Fibroblast of mammary gland (primary cell): ENCODE data around the gene PRKX.
"Not testable (repeated sequence)": the region's sequence is repeated elsewhere in the genome, so short reads cannot be mapped to it uniquely, and the experiment has no call there.

Experiments used
- DNase-seq: peaks from one replicate; pipeline ENCODE4 v3.0.0-alpha.2; 2010; ENCODE audit warnings: low read depth
- H3K4me3 ChIP-seq: 2 replicates; pipeline ENCODE4 v1.5.1; 2011; ENCODE audit warnings: low read depth, mild to moderate bottlenecking, low read length, moderate library complexity; ENCODE audit not compliant: control insufficient read depth
- TF ChIP-seq, protein P1 (sequence below): conservative IDR thresholded peaks from 2 replicates; pipeline ENCODE4 v1.5.1; 2011; ENCODE audit warnings: low read depth, low read length, inconsistent platforms; ENCODE audit not compliant: control insufficient read depth, insufficient read depth

PRKX gene

DNA sequence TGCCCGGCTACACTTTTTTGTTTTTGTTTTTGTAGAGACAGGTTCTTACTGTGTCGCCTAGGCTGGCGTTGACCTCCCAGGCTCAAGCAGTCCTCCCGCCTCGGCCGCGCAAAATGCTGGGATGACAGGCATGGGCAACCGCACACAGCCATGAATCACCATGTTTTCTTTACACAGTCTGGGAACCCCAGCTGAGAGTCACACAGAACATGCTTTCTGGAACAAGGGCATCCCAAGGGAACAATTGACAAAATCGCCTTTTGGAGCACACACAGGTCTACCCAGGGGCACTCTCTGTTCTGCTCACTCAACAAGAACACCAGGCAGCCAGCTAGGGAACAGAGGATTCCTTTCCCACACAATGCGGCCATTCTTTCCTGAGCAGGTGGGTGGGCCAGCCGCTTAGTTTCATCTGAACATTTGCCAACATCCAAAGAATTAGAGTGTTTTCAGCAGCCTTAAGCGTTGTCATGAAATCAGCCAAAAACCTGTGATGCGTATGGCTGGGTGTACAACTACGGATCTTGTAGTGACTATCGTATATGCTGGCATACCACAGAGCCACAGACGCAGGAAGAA, 15.7 kb downstream of the PRKX start:
- DNase-seq = peak; percentile 83
- H3K4me3 ChIP-seq = no peak overlapping the region
- TF ChIP-seq, protein P1, sequence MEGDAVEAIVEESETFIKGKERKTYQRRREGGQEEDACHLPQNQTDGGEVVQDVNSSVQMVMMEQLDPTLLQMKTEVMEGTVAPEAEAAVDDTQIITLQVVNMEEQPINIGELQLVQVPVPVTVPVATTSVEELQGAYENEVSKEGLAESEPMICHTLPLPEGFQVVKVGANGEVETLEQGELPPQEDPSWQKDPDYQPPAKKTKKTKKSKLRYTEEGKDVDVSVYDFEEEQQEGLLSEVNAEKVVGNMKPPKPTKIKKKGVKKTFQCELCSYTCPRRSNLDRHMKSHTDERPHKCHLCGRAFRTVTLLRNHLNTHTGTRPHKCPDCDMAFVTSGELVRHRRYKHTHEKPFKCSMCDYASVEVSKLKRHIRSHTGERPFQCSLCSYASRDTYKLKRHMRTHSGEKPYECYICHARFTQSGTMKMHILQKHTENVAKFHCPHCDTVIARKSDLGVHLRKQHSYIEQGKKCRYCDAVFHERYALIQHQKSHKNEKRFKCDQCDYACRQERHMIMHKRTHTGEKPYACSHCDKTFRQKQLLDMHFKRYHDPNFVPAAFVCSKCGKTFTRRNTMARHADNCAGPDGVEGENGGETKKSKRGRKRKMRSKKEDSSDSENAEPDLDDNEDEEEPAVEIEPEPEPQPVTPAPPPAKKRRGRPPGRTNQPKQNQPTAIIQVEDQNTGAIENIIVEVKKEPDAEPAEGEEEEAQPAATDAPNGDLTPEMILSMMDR = no peak

DNA sequence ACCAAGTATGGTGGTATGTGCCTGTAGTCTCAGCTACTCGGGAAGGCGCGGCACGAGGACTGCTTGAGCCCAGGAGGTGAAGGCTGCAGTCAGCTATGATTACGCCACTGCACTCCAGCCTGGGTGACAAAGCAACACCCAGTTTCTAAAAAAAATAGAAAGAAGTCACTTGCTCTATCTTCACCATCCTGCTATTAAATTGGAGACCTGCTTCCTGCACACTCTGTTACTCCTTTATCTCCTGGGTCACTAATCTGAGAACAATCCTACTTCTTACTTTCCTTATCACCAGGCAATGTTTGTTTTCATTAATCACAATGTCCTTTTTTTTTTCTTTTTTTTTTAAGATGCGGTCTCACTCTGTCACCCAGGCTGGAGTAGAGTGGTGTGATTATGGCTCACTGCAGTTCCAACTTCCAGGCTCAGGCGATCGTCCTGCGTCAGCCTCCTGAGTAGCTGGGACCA, 16.2 kb downstream of the PRKX start:
- TF ChIP-seq, protein P1 = no peak
- DNase-seq = no peak
- H3K4me3 ChIP-seq = no peak overlapping the region

DNA sequence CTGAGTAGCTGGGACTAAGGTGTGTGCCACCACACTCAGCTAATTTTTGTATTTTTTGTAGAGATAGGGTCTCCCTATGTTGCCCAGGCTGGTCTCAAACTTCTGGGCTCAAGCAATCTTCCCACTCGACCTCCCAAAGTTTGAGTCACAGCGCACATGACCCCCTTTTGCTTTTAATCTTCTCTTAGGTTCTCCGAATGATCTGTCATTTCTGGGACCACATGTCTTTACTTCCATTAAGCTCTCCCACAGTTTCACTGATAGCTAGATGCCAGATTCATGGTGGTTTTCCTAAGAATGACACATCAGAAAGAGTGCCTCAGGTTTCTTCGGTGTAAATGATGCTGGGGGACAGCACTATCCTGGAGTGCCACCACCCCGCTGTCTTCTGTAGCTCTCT, 17.9 kb downstream of the PRKX start:
- H3K4me3 ChIP-seq = no peak overlapping the region
- TF ChIP-seq, protein P1 = no peak
- no peak for DNase-seq

- TF ChIP-seq, protein P1 = no peak
- no peak for DNase-seq
- no peak overlapping the region for H3K4me3 ChIP-seq
Observed at GRCh38 chrX:3690140-3690539, 23.3 kb downstream of the PRKX start.

DNA sequence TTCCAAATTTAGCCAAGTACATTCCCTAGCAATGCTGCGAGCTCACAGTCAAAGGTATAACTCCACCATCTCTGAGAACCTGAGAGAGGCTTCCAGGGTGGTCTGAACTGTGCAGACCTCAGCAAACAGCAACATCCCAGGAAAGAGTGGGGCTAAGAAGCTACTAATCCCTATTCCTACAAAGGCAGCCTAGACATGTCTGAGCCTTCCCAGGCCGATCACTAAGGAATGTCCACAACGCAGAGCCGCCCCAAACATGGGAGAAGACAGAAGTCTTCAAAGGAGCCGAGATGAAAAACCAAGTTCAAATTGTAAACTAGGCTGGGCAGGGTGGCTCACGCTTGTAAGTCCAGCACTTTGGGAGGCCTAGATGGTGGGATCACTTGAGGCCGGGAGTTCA, 30.2 kb downstream of the PRKX start:
- H3K4me3 ChIP-seq, DNase-seq: not testable (repeated sequence)

GRCh38 chrX:3680459-3680858, 33.0 kb downstream of the PRKX start:
- no peak for DNase-seq
- TF ChIP-seq, protein P1 = no peak
- no peak overlapping the region for H3K4me3 ChIP-seq

DNA sequence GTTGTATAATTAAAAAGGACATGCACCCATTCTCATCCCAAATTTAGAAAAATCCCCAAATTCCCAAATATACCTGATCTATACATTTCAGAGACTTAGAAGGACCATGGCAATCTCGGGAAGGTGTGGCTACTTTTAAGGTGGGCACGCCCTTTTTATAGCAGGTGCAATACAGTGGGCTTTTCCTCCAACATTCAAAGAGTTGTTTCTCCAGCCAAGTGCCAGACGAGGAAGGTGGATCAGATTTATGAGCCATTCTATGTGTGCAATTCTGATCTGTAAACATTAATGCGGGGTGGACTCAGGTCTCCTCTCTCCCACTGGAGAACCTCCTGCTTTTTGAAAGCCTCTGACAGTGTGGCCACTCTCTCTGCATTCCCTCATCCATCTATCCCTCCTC, 33.8 kb downstream of the PRKX start:
- no peak for DNase-seq
- TF ChIP-seq, protein P1 = no peak
- no peak overlapping the region for H3K4me3 ChIP-seq
